HEK293T (cell line): ENCODE results near the gene ZNF431.

ENCODE experiments used
- BHLHE40 ChIP-seq: fragments of 450-650 bp; IDR thresholded peaks from 2 replicates; pipeline ENCODE4 v1.6.1; 2016; ENCODE audit warnings: mild to moderate bottlenecking, moderate library complexity, borderline replicate concordance
- FOXA1 ChIP-seq: fragments of 450-650 bp; IDR thresholded peaks from 2 replicates; pipeline ENCODE4 v1.6.1; 2016; ENCODE audit warnings: mild to moderate bottlenecking
- FOXK2 ChIP-seq: fragments of 450-650 bp; IDR thresholded peaks from 2 replicates; pipeline ENCODE4 v1.6.1; 2016; ENCODE audit warnings: mild to moderate bottlenecking
- HDGF ChIP-seq: fragments of 450-650 bp; IDR thresholded peaks from 2 replicates; pipeline ENCODE4 v1.6.1; 2017; ENCODE audit warnings: antibody characterized with exemption, borderline replicate concordance
- L3MBTL2 ChIP-seq: fragments of 450-650 bp; conservative IDR thresholded peaks from 2 replicates; pipeline ENCODE4 v1.6.1; 2016; ENCODE audit warnings: mild to moderate bottlenecking
- LEF1 ChIP-seq: fragments of 450-650 bp; IDR thresholded peaks from 2 replicates; pipeline ENCODE4 v1.6.1; 2017; ENCODE audit warnings: mild to moderate bottlenecking, borderline replicate concordance
- PKNOX1 ChIP-seq: fragments of 450-650 bp; IDR thresholded peaks from 2 replicates; pipeline ENCODE4 v1.6.1; 2016
- SUZ12 ChIP-seq: fragments of 450-650 bp; IDR thresholded peaks from 2 replicates; pipeline ENCODE4 v1.6.1; 2016; ENCODE audit warnings: mild to moderate bottlenecking

GRCh38 chr19:21238670-21239069 is 96.8 kb downstream of the ZNF431 start:
- no peak for TF ChIP-seq FOXA1
- no peak for TF ChIP-seq L3MBTL2
- TF ChIP-seq SUZ12 = no peak
- no peak for TF ChIP-seq FOXK2
- no peak for TF ChIP-seq PKNOX1
- TF ChIP-seq HDGF = no peak
- TF ChIP-seq LEF1 = no peak
- TF ChIP-seq BHLHE40 = no peak
